GM10248 (cell line): Measurements from ENCODE around the gene RAD23A.
"Not testable (repeated sequence)": the region's sequence is repeated elsewhere in the genome, so short reads cannot be mapped to it uniquely, and the experiment has no call there.

ENCODE experiments used
- CTCF ChIA-PET: fragments of 300-600 bp; sonication (Branson Sonifier 250); formaldehyde crosslinking; extraction: SDS; loops from one replicate; lab custom pipeline; 2021; ENCODE audit warnings: antibody characterized with exemption; lab: Yijun Ruan, JAX
- POLR2A ChIA-PET: fragments of 350-650 bp; sonication (Branson Sonifier 250); formaldehyde crosslinking; extraction: SDS; loops from one replicate; lab custom pipeline; 2020; ENCODE audit warnings: antibody characterized with exemption; lab: Yijun Ruan, JAX
- DNase-seq: peaks from one replicate; pipeline ENCODE4 v3.0.0; 2012; ENCODE audit errors: extremely low spot score
- TF ChIP-seq, protein P1 (sequence below): IDR thresholded peaks from 2 replicates; pipeline ENCODE4 v1.5.1; 2012; ENCODE audit warnings: mild to moderate bottlenecking, low read depth; ENCODE audit errors: extremely low read depth, missing control alignments, control extremely low read depth

Gene RAD23A

DNA sequence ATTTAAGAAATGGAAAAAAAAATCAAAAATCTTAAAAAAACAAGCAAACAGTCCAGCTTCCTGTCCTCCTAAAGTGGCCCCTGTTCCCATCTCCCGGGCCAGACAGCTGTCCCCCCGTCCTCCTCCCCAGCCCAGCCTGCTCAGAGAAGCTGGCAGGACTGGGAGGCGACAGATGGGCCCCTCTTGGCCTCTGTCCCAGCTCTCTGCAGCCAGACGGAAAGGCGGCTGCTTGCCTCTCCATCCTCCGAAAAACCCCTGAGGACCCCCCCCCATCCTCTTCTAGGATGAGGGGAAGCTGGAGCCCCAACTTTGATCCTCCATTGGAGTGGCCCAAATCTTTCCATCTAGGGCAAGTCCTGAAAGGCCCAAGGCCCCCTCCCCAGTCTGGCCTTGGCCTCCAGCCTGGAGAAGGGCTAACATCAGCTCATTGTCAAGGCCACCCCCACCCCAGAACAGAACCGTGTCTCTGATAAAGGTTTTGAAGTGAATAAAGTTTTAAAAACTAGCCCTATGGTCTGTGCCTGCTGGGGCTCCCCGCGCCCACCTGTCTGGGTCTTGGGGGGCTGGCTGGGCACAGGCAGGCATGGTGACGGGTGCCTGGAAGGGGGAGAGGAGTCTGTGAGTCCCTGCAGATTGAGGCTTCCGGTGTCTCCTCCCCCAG lies 7.6 kb downstream of the RAD23A start:
- ChIA-PET POLR2A (interaction anchor here (0.6 to 1.5 kb wide), 2 partner anchors 14 to 16 kb away, joined by 3 to 4 read pairs; no protein-coding TSS in a partner anchor), CTCF (interaction anchor here (0.7 to 6.7 kb wide), 5 partner anchors 11 to 141 kb away, joined by 3 to 56 read pairs (median 5); no protein-coding TSS in a partner anchor)
- no peak for DNase-seq
- TF ChIP-seq, protein P1, sequence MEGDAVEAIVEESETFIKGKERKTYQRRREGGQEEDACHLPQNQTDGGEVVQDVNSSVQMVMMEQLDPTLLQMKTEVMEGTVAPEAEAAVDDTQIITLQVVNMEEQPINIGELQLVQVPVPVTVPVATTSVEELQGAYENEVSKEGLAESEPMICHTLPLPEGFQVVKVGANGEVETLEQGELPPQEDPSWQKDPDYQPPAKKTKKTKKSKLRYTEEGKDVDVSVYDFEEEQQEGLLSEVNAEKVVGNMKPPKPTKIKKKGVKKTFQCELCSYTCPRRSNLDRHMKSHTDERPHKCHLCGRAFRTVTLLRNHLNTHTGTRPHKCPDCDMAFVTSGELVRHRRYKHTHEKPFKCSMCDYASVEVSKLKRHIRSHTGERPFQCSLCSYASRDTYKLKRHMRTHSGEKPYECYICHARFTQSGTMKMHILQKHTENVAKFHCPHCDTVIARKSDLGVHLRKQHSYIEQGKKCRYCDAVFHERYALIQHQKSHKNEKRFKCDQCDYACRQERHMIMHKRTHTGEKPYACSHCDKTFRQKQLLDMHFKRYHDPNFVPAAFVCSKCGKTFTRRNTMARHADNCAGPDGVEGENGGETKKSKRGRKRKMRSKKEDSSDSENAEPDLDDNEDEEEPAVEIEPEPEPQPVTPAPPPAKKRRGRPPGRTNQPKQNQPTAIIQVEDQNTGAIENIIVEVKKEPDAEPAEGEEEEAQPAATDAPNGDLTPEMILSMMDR: no peak

DNA sequence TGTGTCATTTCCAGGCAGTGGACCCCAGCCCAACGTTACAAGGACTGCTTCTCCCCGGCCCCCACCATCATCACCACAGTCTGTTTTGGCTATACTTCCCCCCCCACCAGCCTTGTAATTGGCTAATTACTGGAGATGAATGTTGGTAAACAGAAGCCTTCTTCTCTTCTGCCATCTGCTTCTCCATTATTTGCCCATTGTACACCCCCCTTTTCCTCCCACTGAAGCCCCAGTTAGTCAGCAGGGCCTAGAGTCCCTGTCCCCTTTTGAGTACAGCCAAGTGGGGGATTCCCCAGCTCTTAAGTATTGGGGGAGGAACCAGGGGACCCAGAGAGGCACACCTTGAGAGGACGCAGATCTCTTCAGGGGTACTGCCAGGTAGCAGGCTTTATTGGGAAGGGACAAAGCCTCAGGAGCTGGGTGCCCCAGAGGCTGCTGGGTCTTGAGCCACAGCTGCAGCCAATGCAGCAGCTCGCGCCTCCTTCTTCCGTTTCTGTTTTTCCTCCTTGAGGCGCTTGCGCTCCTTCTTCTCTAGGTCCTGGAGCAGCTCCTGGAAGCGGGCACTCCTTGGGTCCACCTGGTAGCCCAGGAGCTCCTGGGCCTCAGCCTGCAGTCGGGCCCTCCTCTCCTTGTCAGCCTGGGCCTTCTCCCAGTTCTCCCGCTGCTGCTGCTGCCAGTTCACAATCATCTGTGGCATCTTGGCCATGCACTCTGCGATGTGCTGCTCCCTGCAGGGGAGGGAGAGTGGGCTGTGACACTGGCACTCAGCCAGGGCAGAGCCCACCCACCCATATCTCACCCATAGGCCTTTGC lies 8.3 kb downstream of the RAD23A start:
- CTCF ChIA-PET: interaction anchor here (0.8 to 6.7 kb wide), 5 partner anchors 11 to 140 kb away, joined by 3 to 56 read pairs (median 5); no protein-coding TSS in a partner anchor
- TF ChIP-seq, protein P1: no peak
- POLR2A ChIA-PET: interaction anchor here (0.6 kb wide), 1 partner anchor 15 kb away, joined by 3 read pairs; no protein-coding TSS in a partner anchor
- no peak for DNase-seq

DNA sequence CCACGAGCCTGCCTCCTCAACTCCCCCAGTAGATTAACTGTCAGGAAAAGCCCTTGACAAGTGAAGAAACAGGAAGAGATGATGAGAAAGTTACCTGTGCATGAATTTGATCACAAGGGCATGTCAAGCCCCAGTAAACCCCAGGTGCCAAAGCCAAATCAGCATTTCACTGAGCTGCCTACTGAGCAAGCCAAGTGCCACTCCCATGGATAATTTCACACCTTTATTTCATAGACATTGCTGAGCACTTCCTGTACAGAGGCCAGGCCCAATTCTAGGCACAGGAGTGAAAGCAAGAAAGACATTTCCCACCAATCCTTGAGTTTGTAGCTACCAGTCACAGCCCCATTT lies 8.9 kb downstream of the RAD23A start:
- no peak for DNase-seq
- TF ChIP-seq, protein P1: no peak
- POLR2A ChIA-PET: no interaction called here
- CTCF ChIA-PET: interaction anchor here (0.8 to 6.7 kb wide), 3 partner anchors 10 to 140 kb away, joined by 3 to 56 read pairs (median 6); no protein-coding TSS in a partner anchor

DNA sequence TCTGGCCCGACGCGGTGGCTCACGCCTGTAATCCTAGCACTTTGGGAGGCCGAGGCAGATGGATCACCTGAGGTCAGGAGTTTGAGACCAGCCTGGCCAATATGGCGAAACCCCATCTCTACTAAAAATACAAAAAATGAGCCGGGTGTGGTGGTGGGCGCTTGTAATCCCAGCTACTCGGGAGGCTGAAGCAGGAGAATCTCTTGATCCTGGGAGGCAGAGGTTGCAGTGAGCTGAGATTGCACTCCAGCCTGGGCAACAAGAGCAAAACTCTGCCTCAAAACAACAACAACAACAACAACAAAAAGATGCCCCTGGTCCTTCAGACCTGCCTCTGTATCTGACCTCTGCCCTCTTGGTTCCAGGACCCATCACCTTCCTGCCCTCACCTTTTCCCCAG lies 9.9 kb downstream of the RAD23A start:
- POLR2A ChIA-PET: interaction anchor here (1.8 kb wide), 1 partner anchor 9 kb away, joined by 7 read pairs; no protein-coding TSS in a partner anchor
- DNase-seq: not testable (repeated sequence)
- CTCF ChIA-PET: interaction anchor here (1.1 to 6.7 kb wide), 3 partner anchors 9 to 139 kb away, joined by 3 to 56 read pairs (median 6); no protein-coding TSS in a partner anchor

DNA sequence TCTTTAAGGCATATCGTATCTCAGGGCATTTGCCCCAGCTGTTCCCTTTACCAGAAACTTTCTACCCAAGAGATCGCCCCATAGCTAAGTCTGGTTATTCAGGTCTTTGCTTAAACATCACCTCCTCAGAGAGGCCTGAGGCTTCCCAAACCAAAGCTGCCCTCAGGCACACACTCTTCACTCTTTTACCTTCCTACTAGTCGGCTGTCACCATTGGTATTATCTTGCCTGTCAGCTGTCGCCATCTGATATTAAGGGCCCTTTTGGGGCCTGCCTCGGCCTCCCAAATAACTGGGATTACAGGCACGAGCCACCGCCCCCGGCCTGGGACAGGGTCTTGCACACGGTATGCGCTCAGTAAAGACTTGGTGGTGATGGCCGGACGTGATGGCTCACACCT lies 10.3 kb downstream of the RAD23A start:
- ChIA-PET POLR2A (interaction anchor here (1.8 kb wide), 1 partner anchor 10 kb away, joined by 7 read pairs; no protein-coding TSS in a partner anchor), CTCF (interaction anchor here (1.1 to 6.7 kb wide), 3 partner anchors 9 to 138 kb away, joined by 3 to 56 read pairs (median 6); no protein-coding TSS in a partner anchor)
- TF ChIP-seq, protein P1: no peak
- DNase-seq: no peak

DNA sequence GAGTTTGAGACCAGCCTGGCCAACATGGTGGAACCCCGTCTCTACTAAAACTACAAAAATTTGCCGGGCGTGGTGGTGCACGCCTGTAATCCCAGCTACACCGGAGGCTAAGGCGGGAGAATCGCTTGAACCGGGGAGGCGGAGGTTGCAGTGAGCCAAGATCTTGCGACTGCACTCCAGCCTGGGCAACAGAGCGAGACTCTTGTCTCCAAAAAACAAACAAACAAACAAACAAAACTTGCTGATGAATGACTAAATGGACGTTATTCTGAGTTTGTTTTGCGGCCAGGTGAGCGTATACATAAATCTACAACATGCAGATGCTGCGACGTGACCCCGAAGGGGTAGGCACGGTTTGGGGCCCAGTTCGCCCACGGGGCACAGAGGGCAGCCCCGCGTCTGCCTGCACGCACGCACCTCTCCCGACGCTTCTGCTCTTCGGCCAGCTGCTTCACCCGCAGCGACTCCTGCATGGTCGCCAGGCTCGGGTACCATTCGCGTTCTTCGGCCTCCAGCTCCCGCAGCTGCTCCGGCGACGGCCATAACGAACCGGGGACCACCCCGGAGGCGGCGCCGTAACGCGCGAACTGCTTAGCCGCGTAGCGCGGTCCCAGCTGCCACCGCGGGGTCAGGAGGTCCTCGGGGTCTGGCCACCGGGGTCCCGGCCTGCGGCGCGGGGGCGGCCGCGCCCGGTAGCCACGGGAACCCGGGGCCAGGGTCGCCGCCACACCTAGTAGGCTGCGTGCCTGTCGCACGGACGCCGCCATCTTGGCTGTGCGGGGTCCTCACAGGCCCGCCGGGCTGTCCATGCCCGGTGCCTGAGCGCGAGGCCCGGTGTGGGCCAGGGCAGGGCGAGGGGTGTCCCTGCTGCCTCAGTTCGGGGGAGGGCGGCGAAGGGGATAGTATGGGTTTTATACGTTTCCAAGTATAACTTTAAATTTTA lies 11.1 kb downstream of the RAD23A start, which contains the start of gene GADD45GIP1:
TSS of gene GADD45GIP1 (minus strand) at position 778 of the 943 bp plus-strand sequence. CDS start at position 767, 11 bp downstream.
- DNase-seq: peak; percentile 88
- TF ChIP-seq, protein P1: no peak
- ChIA-PET POLR2A (interaction anchor here (0.6 to 1.8 kb wide), 3 partner anchors 9 to 196 kb away, joined by 3 to 7 read pairs (median 3); no protein-coding TSS in a partner anchor), CTCF (interaction anchor here (1.6 to 6.7 kb wide), 2 partner anchors 8 to 20 kb away, joined by 6 to 56 read pairs; no protein-coding TSS in a partner anchor)

DNA sequence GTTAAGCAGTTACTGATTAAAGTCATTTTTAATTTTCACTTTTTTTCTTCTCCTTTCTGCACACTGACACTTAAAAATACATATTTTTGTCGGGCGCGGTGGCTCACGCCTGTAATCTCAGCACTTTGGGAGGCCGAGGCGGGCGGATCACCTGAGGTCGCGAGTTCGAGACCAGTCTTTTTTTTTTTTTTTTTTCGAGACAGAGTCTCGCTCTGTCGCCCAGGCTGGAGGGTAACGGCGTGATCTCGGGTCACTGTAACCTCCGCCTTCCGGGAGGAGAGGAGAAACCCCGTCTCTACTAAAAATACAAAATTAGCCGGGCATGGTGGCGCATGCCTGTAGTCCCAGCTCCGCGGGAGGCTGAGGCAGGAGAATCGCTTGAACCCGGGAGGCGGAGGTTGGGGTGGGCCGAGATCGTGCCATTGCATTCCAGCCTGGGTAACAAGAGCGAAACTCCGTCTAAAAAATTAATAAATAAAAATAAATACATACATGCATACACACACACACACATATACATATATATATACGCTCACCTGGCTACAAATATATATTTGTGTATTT lies 11.8 kb downstream of the RAD23A start:
- not testable (repeated sequence) for DNase-seq
- ChIA-PET POLR2A (interaction anchor here (1.0 to 1.8 kb wide), 2 partner anchors 8 to 11 kb away, joined by 3 to 7 read pairs; no protein-coding TSS in a partner anchor), CTCF (interaction anchor here (1.6 to 6.7 kb wide), 2 partner anchors 7 to 20 kb away, joined by 6 to 56 read pairs; no protein-coding TSS in a partner anchor)
